ENCODE results near the gene DSCAM.

- TF ChIP-seq CTCF (conservative IDR thresholded peaks at IDR 0.05 in 1 of 2, IDR thresholded peaks at IDR 0.05 in 1 of 2; ENCODE audit: low read depth in 1 of 2, low read length in 2 of 2) (no peak), EZH2 (IDR thresholded peaks at IDR 0.05; ENCODE audit: low read length, missing control alignments) (no peak)
These were observed 186.5 kb downstream of the DSCAM start for GRCh38 chr21:40660461-40660860.
